Measurements from ENCODE around the gene PADI1.

PADI1 gene

DNA sequence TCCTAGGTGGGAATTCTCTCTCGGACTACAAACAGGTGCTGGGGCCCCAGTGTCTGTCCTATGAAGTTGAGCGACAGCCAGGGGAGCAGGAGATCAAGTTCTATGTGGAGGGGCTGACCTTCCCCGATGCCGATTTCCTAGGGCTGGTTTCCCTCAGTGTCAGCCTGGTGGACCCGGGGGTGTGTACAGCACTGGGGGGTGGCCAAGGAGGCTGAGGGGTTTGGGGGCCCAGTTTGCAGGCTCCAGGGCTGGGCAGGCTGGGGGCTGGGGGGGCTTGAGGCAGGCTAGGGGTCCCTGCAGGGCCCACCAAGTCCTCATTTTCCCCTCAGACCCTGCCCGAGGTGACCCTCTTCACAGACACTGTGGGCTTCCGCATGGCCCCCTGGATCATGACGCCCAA, 23.7 kb downstream of the PADI1 start:
- Histone ChIP-seq H3K27me3 (ENCODE audit: insufficient read depth, low read depth, severe bottlenecking) (no peaks in the 10 kb centered on the region), H3K36me3 (no peaks in the 10 kb centered on the region), H3K9me3 (ENCODE audit: severe bottlenecking) (no peaks in the 10 kb centered on the region), H3K27ac (no peak overlapping the region), H3K4me3 (ENCODE audit: low read depth, low read length) (no peak overlapping the region)
- DNase-seq = no peak
- TF ChIP-seq, protein P1, sequence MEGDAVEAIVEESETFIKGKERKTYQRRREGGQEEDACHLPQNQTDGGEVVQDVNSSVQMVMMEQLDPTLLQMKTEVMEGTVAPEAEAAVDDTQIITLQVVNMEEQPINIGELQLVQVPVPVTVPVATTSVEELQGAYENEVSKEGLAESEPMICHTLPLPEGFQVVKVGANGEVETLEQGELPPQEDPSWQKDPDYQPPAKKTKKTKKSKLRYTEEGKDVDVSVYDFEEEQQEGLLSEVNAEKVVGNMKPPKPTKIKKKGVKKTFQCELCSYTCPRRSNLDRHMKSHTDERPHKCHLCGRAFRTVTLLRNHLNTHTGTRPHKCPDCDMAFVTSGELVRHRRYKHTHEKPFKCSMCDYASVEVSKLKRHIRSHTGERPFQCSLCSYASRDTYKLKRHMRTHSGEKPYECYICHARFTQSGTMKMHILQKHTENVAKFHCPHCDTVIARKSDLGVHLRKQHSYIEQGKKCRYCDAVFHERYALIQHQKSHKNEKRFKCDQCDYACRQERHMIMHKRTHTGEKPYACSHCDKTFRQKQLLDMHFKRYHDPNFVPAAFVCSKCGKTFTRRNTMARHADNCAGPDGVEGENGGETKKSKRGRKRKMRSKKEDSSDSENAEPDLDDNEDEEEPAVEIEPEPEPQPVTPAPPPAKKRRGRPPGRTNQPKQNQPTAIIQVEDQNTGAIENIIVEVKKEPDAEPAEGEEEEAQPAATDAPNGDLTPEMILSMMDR (IDR thresholded peaks at IDR 0.05; ENCODE audit: low read depth, low read length) = no peak

- no peak overlapping the region for H3K27ac ChIP-seq
- TF ChIP-seq, protein P1 (IDR thresholded peaks at IDR 0.05; ENCODE audit: low read depth, low read length) = no peak
Observed at GRCh38 chr1:17229379-17229778, 24.5 kb downstream of the PADI1 start.

GRCh38 chr1:17230106-17230505, 25.2 kb downstream of the PADI1 start:
- H3K27ac ChIP-seq = no peak overlapping the region
- TF ChIP-seq, protein P1 (IDR thresholded peaks at IDR 0.05; ENCODE audit: low read depth, low read length) = no peak
- no peaks in the 10 kb centered on the region for H3K36me3 ChIP-seq
- no peaks in the 10 kb centered on the region for H3K9me3 ChIP-seq (ENCODE audit: severe bottlenecking)
- DNase-seq = no peak
- H3K27me3 ChIP-seq (ENCODE audit: insufficient read depth, low read depth, severe bottlenecking) = no peaks in the 10 kb centered on the region
- H3K4me3 ChIP-seq (ENCODE audit: low read depth, low read length) = no peak overlapping the region

More at GRCh38 chr1:17229379-17229778, 24.5 kb downstream of the PADI1 start:
- H3K27me3 ChIP-seq (ENCODE audit: insufficient read depth, low read depth, severe bottlenecking) = no peaks in the 10 kb centered on the region
- H3K36me3 ChIP-seq = no peaks in the 10 kb centered on the region
- no peak for DNase-seq
- no peaks in the 10 kb centered on the region for H3K9me3 ChIP-seq (ENCODE audit: severe bottlenecking)
- no peak overlapping the region for H3K4me3 ChIP-seq (ENCODE audit: low read depth, low read length)

- Histone ChIP-seq H3K4me3 (ENCODE audit: low read depth, low read length) (no peak overlapping the region), H3K27ac (no peak overlapping the region), H3K9me3 (ENCODE audit: severe bottlenecking) (no peaks in the 10 kb centered on the region), H3K36me3 (no peaks in the 10 kb centered on the region), H3K27me3 (ENCODE audit: insufficient read depth, low read depth, severe bottlenecking) (no peaks in the 10 kb centered on the region)
- TF ChIP-seq, protein P1 (IDR thresholded peaks at IDR 0.05; ENCODE audit: low read depth, low read length) = no peak
- no peak for DNase-seq
Observed at GRCh38 chr1:17230671-17231310, 25.9 kb downstream of the PADI1 start.

GRCh38 chr1:17232759-17233661, 28.1 kb downstream of the PADI1 start:
- H3K9me3 ChIP-seq (ENCODE audit: severe bottlenecking) = no peaks in the 10 kb centered on the region
- TF ChIP-seq, protein P1 (IDR thresholded peaks at IDR 0.05; ENCODE audit: low read depth, low read length) = no peak
- no peak overlapping the region for H3K4me3 ChIP-seq (ENCODE audit: low read depth, low read length)
- H3K36me3 ChIP-seq = no peaks in the 10 kb centered on the region
- no peaks in the 10 kb centered on the region for H3K27me3 ChIP-seq (ENCODE audit: insufficient read depth, low read depth, severe bottlenecking)
- DNase-seq = no peak
- H3K27ac ChIP-seq = no peak overlapping the region

Measured in WERI-Rb-1 (cell line).